Immature natural killer cell (primary cell): ENCODE data around the gene C1QTNF5. TPM values are rescaled to one million over a fixed set of nuclear protein-coding genes. Genes with fewer than 3 reads are reported as not detected.
A peak's percentile ranks its signal among the peaks of the same experiment; 100 is the strongest.

Experiments
- DNase-seq, 3 donors: peaks; one replicate each; pipeline ENCODE4 v3.0.0; 2022; ENCODE audit warnings: mixed read lengths in 1 of 3
- H3K27ac Mint-ChIP-seq, 6 donors: one replicate each; pipeline ENCODE4 v1.8.0; 2020; ENCODE audit warnings: mixed read lengths in 6 of 6, mild to moderate bottlenecking in 5 of 6, inconsistent platforms in 4 of 6, moderate library complexity in 3 of 6
- H3K27me3 Mint-ChIP-seq, 3 donors: one replicate each; pipeline ENCODE4 v1.8.0; 2020 to 2021; ENCODE audit warnings: low read depth in 3 of 3, mild to moderate bottlenecking in 3 of 3, mixed read lengths in 3 of 3, moderate library complexity in 3 of 3, inconsistent platforms in 1 of 3
- H3K36me3 Mint-ChIP-seq, 3 donors: one replicate each; pipeline ENCODE4 v1.8.0; 2020; ENCODE audit warnings: mixed read lengths in 3 of 3, inconsistent platforms in 2 of 3, mild to moderate bottlenecking in 2 of 3
- H3K4me1 Mint-ChIP-seq, 2 donors: one replicate each; pipeline ENCODE4 v1.8.0; 2020; ENCODE audit warnings: inconsistent platforms in 2 of 2, mild to moderate bottlenecking in 2 of 2, mixed read lengths in 2 of 2, moderate library complexity in 1 of 2
- H3K4me3 Mint-ChIP-seq, 5 donors: one replicate each; pipeline ENCODE4 v1.8.0; 2020; ENCODE audit warnings: mild to moderate bottlenecking in 5 of 5, mixed read lengths in 5 of 5, inconsistent platforms in 3 of 5, moderate library complexity in 3 of 5
- H3K9me3 Mint-ChIP-seq, 6 donors: one replicate each; pipeline ENCODE4 v1.8.0; 2020; ENCODE audit warnings: mild to moderate bottlenecking in 6 of 6, mixed read lengths in 6 of 6, inconsistent platforms in 4 of 6, moderate library complexity in 3 of 6
- polyA plus RNA-seq, 3 donors: library from polyadenylated mRNA; unstranded; fragments of 300-500 nt; fragmentation: Illumina TruSeq; gene quantifications; one replicate each; pipeline ENCODE4 v1.2.3, GENCODE V29; 2021

Gene C1QTNF5
- polyA plus RNA-seq, 3 donors from 2014 or later: not detected

- Mint-ChIP-seq H3K36me3 (no peaks in the 10 kb centered on the region), H3K4me1 (peaks cover 9% of the 10 kb centered on the region in 2 donors), H3K27ac (no peak overlapping the region), H3K4me3 (no peak overlapping the region), H3K9me3 (no peaks in the 10 kb centered on the region), H3K27me3 (peaks cover 5 to 7% (median 5%) of the 10 kb centered on the region in 3 donors)
- no peak for DNase-seq
Observed at GRCh38 chr11:119377112-119377901, 36.6 kb upstream of the C1QTNF5 start.

- DNase-seq: no peak
- Mint-ChIP-seq H3K4me1 (peaks cover 9% of the 10 kb centered on the region in 2 donors), H3K9me3 (no peaks in the 10 kb centered on the region), H3K4me3 (no peak overlapping the region), H3K36me3 (no peaks in the 10 kb centered on the region), H3K27ac (no peak overlapping the region), H3K27me3 (peaks cover 0 to 3% (median 3%) of the 10 kb centered on the region in 3 donors)
Observed at GRCh38 chr11:119376197-119376847, 35.6 kb upstream of the C1QTNF5 start.

GRCh38 chr11:119375337-119376196, 34.9 kb upstream of the C1QTNF5 start:
- Mint-ChIP-seq H3K4me1 (peaks cover 4 to 9% of the 10 kb centered on the region in 2 donors), H3K4me3 (no peak overlapping the region), H3K36me3 (no peaks in the 10 kb centered on the region), H3K9me3 (no peaks in the 10 kb centered on the region), H3K27me3 (no peaks in the 10 kb centered on the region), H3K27ac (no peak overlapping the region)
- DNase-seq: no peak

GRCh38 chr11:119374632-119375336, 34.1 kb upstream of the C1QTNF5 start:
- Mint-ChIP-seq H3K4me1 (peaks cover 4 to 9% of the 10 kb centered on the region in 2 donors), H3K27ac (no peak overlapping the region), H3K36me3 (no peaks in the 10 kb centered on the region)

GRCh38 chr11:119373921-119374631, 33.4 kb upstream of the C1QTNF5 start:
- Mint-ChIP-seq H3K4me3 (no peak overlapping the region), H3K4me1 (peaks cover 4 to 9% of the 10 kb centered on the region in 2 donors), H3K27ac (peak overlapping the region in 1 of 6 donors; percentile 11), H3K9me3 (no peaks in the 10 kb centered on the region), H3K36me3 (no peaks in the 10 kb centered on the region), H3K27me3 (peaks cover 2 to 4% (median 2%) of the 10 kb centered on the region in 3 donors)
- peak in 2 of 3 donors; percentile 24 to 25 for DNase-seq

More at GRCh38 chr11:119374632-119375336, 34.1 kb upstream of the C1QTNF5 start:
- no peak overlapping the region for H3K4me3 Mint-ChIP-seq
- H3K9me3 Mint-ChIP-seq: no peaks in the 10 kb centered on the region
- DNase-seq: no peak
- H3K27me3 Mint-ChIP-seq: peaks cover 0 to 4% (median 2%) of the 10 kb centered on the region in 3 donors

- no peak overlapping the region for H3K4me3 Mint-ChIP-seq
- H3K27ac Mint-ChIP-seq: no peak overlapping the region
Observed at GRCh38 chr11:119373059-119373920, 32.6 kb upstream of the C1QTNF5 start.

GRCh38 chr11:119372260-119373058, 31.8 kb upstream of the C1QTNF5 start:
- Mint-ChIP-seq H3K36me3 (no peaks in the 10 kb centered on the region), H3K4me3 (no peak overlapping the region), H3K27me3 (peaks cover 2 to 6% (median 4%) of the 10 kb centered on the region in 3 donors), H3K4me1 (peaks cover 4 to 9% of the 10 kb centered on the region in 2 donors), H3K9me3 (no peaks in the 10 kb centered on the region), H3K27ac (no peak overlapping the region)
- no peak for DNase-seq

More at GRCh38 chr11:119373059-119373920, 32.6 kb upstream of the C1QTNF5 start:
- Mint-ChIP-seq H3K4me1 (peaks cover 4 to 9% of the 10 kb centered on the region in 2 donors), H3K9me3 (no peaks in the 10 kb centered on the region), H3K36me3 (no peaks in the 10 kb centered on the region), H3K27me3 (peaks cover 2 to 4% (median 2%) of the 10 kb centered on the region in 3 donors)
- no peak for DNase-seq

- Mint-ChIP-seq H3K27ac (no peak overlapping the region), H3K4me1 (peaks cover 4 to 9% of the 10 kb centered on the region in 2 donors), H3K36me3 (no peaks in the 10 kb centered on the region), H3K9me3 (no peaks in the 10 kb centered on the region), H3K4me3 (no peak overlapping the region), H3K27me3 (peaks cover 2 to 6% (median 4%) of the 10 kb centered on the region in 3 donors)
- DNase-seq: no peak
Observed at GRCh38 chr11:119371778-119372182, 31.1 kb upstream of the C1QTNF5 start.

GRCh38 chr11:119371067-119371601, 30.5 kb upstream of the C1QTNF5 start:
- H3K36me3 Mint-ChIP-seq: no peaks in the 10 kb centered on the region
- H3K4me3 Mint-ChIP-seq: no peak overlapping the region
- no peak for DNase-seq
- H3K9me3 Mint-ChIP-seq: no peaks in the 10 kb centered on the region
- H3K27ac Mint-ChIP-seq: no peak overlapping the region
- peaks cover 4 to 9% of the 10 kb centered on the region in 2 donors for H3K4me1 Mint-ChIP-seq
- peaks cover 6 to 12% (median 10%) of the 10 kb centered on the region in 3 donors for H3K27me3 Mint-ChIP-seq

- Mint-ChIP-seq H3K36me3 (no peaks in the 10 kb centered on the region), H3K27me3 (peaks cover 7 to 13% (median 12%) of the 10 kb centered on the region in 3 donors), H3K4me1 (peaks cover 4 to 9% of the 10 kb centered on the region in 2 donors), H3K9me3 (no peaks in the 10 kb centered on the region), H3K4me3 (no peak overlapping the region), H3K27ac (no peak overlapping the region)
- DNase-seq: peak in 1 of 3 donors; percentile 29
Observed at GRCh38 chr11:119370486-119371046, 29.9 kb upstream of the C1QTNF5 start.
